HG03558 (cell line): ENCODE measurements around the gene GPR21.

Experiments
- ATAC-seq: cut with Tn5 transposase; IDR thresholded peaks from one replicate; pipeline ENCODE4 v1.9.1; 2021; ENCODE audit warnings: moderate number of reproducible peaks; ENCODE audit not compliant: unreplicated experiment; ENCODE audit errors: extremely low read depth

GPR21 gene

DNA sequence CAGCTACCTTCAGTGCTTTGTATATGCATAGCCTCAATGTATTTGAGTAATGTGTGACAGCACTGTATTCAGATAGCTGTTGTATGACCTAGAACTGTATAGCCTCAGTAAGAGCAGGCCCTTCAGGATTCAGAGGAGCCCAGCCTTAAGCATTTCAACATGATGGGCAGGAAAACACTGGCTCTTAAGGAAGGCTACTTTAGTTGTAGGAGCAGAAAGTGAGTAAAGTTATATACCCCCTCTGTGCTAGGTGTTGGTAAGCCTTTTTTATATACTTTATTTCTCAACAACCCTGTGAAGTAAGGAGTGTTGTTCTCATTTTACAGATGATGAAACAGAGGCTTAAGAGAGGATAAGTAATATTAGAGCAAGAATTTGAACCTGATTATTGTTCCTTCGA is 1.5 kb upstream of the GPR21 start:
- ATAC-seq, result no peak

DNA sequence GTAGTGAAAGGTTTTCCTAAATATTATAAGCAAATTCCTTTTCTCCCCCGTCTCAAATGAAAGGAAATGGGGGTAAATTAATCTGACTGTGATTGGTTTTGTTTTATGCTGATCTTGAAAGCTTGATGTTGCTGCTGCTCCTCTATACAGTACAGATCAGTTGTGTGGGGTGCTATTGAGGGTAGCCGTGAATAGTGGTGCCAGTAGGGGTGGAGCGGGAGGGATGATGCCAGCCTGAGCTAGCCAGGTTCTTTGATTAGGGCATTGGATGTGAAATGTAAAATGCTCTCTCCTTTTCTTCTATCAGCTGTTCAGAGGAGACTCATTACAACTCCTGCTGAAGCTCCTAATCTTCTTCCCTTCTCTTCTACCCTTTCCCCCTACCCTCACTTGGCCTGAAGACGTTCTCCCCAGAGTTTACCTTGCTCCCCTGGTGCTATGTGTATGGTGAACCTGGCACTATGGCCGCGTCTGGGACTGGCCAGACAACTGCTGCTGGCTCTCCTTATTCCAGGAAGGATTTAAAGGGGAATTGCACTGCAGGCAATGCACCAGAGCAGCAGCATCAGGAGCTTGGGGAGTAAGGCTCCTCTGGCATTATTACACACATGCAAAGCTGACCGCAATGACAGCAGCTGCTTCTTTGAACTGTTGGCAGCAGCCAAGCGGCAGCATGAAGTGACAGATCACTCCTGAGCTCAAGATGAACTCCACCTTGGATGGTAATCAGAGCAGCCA is 566 bp downstream of the GPR21 start:
- no peak for ATAC-seq

DNA sequence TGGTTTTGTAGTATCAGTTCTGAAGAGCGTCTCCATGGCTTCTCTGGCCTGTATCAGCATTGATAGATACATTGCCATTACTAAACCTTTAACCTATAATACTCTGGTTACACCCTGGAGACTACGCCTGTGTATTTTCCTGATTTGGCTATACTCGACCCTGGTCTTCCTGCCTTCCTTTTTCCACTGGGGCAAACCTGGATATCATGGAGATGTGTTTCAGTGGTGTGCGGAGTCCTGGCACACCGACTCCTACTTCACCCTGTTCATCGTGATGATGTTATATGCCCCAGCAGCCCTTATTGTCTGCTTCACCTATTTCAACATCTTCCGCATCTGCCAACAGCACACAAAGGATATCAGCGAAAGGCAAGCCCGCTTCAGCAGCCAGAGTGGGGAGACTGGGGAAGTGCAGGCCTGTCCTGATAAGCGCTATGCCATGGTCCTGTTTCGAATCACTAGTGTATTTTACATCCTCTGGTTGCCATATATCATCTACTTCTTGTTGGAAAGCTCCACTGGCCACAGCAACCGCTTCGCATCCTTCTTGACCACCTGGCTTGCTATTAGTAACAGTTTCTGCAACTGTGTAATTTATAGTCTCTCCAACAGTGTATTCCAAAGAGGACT is 1.5 kb downstream of the GPR21 start:
- ATAC-seq, result no peak

DNA sequence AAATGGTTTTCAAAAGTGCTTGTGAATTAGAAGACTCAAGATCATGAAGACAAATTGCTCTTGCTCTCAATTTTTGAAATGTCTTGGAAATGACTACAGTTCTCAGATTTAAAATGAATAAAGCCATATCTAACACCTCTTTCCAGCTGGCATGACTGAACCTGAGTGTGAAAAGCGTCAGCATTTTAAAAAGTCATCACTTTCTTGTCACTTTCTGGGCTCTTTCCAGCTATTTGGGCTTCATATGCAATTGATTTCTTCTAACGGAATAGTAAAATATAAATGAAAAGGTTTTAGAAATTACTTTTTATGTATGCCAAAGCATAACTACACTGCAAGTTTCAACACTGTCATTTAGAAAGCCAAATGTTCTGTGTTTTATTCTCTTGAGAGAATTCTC is 2.3 kb downstream of the GPR21 start:
- no peak for ATAC-seq

DNA sequence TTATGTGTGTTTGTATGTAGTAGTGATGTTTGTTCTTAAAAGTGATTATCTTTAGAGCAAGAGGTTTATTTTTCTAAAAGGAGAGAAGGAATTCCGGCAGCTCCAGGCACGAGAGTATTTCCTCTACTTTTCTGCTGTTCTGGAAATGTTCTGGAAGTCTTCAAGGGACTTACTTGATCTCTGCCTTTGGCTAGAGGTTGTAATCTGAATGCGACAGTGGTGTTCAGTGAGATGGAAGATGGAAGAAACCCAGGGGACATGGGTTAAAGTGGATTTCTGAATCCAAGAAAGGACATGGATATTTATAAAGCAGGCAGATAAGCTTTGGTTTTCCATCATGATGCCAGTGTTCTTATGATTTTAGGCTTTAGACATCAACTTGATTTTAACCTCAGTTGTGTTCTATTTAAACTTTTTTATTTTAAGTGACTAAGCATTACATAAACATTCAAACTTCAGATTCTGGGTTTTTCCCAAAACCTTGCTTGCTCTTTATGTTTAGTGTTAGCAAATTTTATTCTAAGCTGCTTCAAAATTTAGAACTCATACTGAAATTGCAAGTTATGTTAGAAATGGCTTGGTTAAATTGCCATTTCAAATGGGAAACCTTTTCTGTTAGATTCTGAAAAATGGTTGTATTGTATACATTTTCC is 3.6 kb downstream of the GPR21 start:
- no peak for ATAC-seq

DNA sequence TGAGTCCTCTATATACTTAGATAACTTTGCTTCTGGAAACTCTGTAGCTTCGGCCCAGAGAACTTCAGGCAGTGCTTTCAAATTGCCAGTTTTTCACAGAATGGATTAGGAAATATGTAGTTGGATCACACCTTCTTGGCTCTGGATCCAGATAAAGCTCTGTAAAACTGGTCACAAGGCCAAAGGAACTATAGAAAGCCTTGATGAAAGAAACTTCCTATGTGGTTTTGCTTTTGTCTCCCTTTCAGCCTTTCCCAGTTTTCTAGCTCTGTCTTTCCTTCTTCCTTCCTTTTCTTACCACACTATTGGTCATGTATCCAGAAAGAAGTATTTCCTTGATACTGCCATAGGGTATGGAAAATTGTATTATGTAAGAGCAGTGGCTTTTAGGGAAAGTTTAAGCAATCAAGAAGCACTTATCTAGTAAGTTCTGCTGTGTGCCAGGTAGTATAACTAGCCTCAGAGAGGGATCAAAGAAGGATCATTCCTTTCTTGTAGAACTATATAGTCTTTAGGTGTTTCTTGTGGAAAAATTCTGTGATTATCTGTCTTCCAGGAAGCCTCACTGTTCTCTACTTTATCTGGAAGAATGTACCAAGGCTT is 6.3 kb downstream of the GPR21 start:
- no peak for ATAC-seq

DNA sequence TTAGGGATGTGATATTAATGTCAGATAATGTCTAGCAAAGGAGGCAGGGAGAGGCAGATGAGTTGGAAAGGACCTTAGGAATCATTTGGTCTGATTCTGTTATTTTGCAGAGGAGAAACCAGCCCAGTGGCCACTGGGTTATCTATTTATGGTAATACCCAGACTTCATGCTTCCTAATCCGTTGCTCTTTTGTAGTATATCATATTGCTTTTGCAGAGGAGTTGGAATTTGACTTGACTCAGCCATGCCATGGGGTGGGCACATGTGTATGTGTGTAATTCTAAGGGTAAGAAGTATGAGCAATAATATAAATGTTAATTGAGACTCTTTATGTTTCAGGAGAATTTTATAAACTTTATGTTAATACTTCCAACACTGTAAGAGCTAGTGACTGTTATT is 7.3 kb downstream of the GPR21 start:
- ATAC-seq, result no peak

DNA sequence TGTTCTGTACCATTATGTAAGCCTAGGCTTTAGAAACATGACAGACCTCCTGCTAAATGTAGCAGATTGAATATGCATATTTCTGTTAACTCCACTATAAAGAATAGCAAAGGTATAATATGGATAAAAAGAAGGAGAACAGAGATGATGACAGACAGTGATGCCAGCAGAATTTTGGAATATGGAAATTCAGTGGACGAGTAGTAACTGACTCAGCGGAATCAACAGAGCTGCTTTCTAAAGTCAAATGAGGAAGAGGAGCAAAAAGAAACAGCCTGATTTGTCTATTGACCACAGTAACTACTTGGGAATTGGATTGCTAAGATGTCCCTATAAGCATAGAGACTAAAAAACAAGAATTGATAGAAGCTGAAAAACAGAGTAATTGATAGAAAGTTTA is 8.0 kb downstream of the GPR21 start:
- no peak for ATAC-seq

DNA sequence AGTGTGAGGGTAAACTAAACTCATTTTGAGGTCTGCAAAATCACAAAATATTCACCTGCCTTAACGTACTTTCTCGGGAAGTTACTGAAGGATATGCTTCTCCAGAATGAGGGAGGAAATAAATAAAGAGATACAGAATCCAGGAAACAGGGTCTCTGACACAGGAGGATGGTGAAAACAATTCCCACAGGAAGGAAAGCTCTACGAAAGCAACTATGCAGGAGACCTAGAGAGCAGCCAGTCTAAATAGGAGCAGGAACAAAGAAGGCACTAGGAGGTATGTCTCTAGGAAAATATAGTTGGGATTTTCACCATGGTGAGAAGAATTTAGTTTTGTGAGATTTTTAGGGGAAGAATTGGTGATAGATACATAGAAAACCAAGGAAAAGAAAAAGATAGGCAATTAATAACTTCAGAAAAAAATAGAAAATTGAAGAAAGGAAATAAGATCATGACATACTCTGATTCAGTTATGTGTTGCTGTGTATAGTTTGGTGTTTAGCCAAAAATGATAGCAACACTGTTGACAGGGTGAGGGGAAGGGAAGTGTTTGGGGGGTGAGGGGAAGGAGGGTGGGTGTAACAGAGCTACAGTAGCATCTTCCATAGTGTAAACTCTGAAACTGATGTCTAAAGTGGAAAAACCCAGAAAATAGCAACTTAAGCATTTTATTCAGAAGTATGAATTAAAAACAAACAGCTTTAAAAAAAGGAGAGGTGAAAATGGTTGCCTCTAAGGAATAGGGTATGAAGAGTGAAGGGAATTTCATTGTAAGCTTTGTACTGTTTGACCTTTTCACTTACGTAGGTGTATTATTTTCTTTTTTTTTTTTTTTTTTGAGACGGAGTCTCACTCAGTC is 9.8 kb downstream of the GPR21 start:
- no peak for ATAC-seq

DNA sequence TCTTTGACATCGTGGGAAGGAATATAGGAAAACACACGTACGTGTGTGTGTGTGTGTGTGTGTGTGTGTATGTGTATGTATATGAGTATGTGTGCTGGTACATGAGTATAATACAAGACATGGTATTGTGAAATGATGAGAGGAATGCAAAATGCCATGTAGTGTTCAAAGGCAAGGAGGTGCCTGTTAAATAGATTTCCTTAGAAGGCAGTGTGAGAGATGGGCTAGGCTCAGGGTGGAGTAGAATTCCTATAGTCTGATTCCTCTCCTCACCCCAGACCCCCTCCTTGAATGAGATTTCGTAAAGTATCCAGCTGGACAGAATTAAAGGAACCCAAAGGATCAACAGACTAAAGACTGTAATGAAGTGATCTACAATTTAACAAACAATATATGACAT is 11.1 kb downstream of the GPR21 start:
- ATAC-seq, result no peak

DNA sequence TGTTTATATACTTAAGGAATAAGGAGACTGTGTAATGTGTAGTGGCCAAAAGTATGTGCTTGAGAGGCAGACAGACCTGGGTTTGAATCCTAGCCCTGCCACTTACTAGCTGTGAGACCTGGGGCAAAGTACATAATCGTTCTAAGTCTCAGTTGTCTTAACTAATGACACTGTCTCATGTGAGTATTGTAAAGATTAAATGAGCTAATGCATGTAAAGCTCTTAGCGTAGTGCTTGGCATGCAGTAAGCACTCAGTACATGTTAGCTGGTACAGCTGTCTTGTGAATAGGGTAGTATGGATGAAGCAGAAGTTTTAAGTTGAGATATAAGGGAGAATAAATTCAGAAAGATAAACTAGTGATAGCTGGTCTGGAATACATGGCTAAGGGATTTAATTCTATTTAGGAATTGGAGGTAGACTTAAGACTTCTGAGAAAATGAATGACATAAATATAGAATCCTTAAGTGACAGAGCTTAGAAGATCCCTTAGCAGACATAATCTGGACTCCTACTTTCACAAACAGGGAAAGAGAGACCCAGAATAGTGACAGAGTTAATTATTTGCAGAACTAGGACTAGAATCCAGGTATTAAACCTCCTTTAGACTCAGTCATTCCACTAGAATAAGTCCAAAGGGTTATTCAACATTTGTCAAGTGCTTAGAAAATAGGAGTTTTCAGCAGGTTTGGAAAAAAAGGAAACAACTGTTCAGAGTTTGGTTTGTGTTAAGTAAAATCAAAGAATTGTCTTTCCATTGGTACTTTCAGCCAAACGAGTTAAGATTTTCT is 13.1 kb downstream of the GPR21 start:
- no peak for ATAC-seq

DNA sequence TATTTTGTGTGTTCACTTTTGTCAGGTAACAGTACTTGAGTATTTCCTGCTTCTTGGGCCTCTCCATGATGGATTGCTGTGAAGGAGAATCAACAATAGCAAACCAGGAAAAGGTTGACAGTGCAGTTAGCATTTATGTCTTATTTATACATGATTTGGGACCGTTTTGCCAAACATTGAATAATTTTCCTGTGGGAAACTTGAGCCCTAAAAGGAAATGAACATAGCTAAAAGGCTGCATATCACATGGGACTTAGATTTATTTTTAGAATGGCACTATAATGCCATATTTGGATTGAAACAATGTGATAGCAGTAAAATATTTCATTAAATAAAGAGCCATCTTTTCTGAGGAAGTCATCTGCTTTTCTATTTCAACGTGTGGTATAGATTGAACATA is 15.3 kb downstream of the GPR21 start:
- no peak for ATAC-seq

DNA sequence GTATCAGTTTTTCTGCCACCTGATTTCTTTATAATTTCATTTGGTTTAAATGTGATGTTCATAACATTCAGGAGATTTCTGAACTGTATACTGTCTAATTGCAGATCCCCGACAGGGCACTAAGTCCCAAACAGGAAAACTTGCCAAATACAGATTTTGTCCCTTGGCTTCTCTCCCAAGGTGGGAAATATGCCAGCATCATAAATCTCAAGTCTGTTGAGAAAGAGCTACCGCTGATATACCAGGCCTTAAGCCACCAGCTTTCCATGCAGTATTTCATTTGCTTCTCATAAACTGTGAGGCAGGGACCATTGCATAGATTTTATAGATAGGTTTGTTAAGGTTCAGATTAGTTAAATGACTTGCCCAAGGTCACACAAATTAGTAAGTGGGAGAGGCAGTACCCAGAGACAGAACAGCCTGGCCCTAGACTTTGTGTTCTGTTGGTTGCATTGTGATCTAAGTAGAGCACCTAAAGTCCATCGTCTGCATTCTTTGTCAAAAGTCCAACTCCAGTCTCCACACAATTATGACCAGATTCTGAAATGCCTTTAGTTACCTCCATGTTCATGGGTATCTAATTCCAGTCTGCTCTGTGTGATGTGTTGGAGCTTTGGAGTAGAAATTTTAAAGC is 16.2 kb downstream of the GPR21 start:
- ATAC-seq, result no peak

DNA sequence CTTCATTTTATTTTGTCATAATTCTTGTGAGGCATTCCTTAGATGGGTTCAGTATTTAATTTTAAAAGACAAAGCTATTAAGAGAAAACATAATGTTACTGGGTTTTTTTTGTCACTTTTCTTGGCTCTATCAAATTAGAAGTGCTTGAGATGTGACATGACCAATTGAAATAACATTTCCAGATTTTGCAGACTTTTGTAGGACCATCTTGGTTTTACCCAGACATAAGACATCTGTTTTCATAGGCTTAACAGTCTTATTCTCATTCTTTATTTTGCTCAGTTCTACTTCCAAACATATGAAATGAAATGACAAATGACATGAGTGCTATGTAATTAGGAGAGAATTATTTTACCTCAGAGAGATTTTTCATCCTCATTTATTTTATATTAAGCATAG is 19.6 kb downstream of the GPR21 start:
- ATAC-seq, result no peak

DNA sequence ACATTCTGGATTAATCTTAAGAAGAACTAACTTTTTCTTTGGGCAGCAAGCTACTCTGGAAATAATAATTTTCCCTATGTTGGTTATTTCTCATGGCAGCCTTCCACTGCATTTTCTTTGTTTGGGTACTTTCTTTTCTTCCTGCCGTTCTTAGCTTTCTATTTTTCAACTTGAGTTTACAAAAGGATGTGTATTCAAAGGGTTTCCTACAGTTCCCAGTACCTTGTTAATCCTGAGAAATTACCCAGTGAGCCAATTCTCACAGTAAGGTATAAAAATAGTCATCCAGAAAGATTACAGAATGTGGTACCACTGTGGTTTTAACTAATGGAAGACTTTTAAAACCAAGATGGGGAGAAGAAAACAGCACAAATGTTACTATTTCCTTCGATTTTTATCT is 20.2 kb downstream of the GPR21 start:
- no peak for ATAC-seq

DNA sequence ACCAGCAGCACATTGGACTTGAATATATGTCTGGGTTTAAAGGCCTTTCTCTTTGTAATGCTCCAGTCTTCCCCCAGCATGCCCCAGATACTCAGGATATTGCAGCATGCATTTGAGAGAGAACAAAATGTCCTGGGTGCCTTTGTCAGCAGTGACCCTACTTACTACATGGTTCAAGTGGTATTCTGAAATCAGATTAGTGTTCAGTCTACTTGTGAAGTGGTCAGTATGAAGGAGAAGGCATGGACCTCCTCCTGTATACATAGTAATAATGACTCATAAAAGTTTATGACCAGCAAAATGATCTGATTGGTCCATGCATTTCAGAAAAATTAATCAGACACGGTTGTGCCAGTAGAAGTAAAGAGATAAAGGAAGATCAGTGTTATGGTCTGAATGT is 25.4 kb downstream of the GPR21 start:
- ATAC-seq, result no peak

DNA sequence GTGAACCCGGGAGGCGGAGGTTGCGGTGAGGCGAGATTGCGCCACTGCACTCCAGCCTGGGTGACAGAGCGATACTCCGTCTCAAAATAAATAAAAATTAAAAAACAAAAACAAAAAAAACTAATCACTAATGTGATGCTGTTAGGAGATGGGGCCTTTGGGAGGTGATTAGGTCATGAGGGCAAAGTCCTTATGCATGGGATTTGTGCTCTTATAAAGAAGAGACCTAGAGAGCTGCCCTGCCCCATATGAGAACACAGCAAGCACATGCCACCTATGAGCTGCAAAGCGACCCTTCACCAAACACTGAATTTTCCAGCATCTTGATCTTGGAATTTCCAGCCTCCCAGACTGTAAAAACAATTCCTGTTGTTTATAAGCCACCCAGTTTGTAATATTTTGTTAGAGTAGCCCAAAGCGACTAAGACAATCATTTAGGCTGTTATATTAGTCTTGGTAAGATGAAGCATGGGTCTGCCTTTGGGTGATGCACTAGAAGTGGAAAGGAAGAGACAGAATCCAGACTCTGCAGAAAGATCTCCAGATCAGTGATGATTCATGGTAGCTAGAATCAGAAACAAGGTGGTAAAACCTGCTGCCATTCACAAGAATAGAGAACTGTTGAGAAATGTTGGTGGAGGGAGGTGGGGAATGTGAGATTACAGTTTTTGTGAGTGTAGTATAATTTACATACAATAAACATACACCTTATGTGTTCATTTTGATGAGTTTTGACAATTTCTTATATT is 26.2 kb downstream of the GPR21 start:
- ATAC-seq, result no peak

DNA sequence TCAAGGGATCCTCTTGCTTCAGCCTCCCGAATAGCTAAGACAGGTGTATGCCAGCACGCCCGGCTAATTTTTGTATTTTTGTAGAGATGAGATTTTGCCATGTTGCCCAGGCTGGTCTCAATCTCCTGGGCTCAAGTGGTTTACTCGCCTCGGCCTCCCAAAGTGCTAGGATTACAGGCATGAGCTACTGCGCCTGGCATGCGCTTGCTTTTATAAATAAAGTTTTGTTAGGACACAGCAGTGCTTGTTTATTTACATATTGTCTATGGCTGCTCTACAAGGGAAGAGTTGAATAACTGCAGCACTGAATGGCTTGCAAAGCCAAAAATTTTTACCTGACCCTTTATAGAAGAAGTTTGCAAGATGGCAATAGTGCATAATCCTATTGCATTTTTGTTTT is 27.7 kb downstream of the GPR21 start:
- ATAC-seq, result no peak
